Fibroblast of peridontal ligament (primary cell): Measurements from ENCODE around the gene STEEP1.

Source experiments
- DNase-seq: peaks from one replicate; pipeline ENCODE4 v3.0.0-alpha.2; 2010; ENCODE audit errors: extremely low read depth

STEEP1 gene

GRCh38 chrX:119565107-119565663, at the start of gene STEEP1:
Gene STEEP1 (minus strand): TSS chrX:119565409. CDS start chrX:119565355, 54 bp downstream.
- peak; percentile 94 for DNase-seq

GRCh38 chrX:119614776-119615175, 49.6 kb upstream of the STEEP1 start:
- no peak for DNase-seq

GRCh38 chrX:119607018-119607389, 41.8 kb upstream of the STEEP1 start:
- no peak for DNase-seq

- DNase-seq, result peak; percentile 93
Measured at GRCh38 chrX:119606280-119607017, 41.2 kb upstream of the STEEP1 start, which contains the start of gene NKRF. Gene NKRF (minus strand): TSS chrX:119606424.

- DNase-seq, result no peak
Measured at GRCh38 chrX:119605464-119606279, 40.5 kb upstream of the STEEP1 start.

GRCh38 chrX:119604766-119605463, 39.7 kb upstream of the STEEP1 start:
- DNase-seq, result no peak

- DNase-seq, result no peak
Measured at GRCh38 chrX:119602701-119603255, 37.6 kb upstream of the STEEP1 start.

GRCh38 chrX:119589810-119590209, 24.6 kb upstream of the STEEP1 start:
- no peak for DNase-seq

- DNase-seq, result no peak
Measured at GRCh38 chrX:119583431-119584059, 18.3 kb upstream of the STEEP1 start.

GRCh38 chrX:119579414-119579813, 14.2 kb upstream of the STEEP1 start:
- no peak for DNase-seq

GRCh38 chrX:119574394-119575266, 9.4 kb upstream of the STEEP1 start, which contains the start of gene UBE2A:
Gene UBE2A (plus strand): TSS chrX:119574563. CDS start chrX:119574712, 149 bp downstream.
- peak; percentile 86 for DNase-seq

- DNase-seq, result peak; percentile 52
Measured at GRCh38 chrX:119573840-119574393, 8.7 kb upstream of the STEEP1 start.

- DNase-seq, result no peak
Measured at GRCh38 chrX:119573222-119573621, 8.0 kb upstream of the STEEP1 start.

GRCh38 chrX:119570351-119570835, 5.2 kb upstream of the STEEP1 start:
- DNase-seq, result no peak

GRCh38 chrX:119552508-119552907, 12.7 kb downstream of the STEEP1 start:
- peak; percentile 68 for DNase-seq

GRCh38 chrX:119549327-119550016, 15.7 kb downstream of the STEEP1 start:
- no peak for DNase-seq

- peak; percentile 70 for DNase-seq
Measured at GRCh38 chrX:119541188-119541587, 24.0 kb downstream of the STEEP1 start.

GRCh38 chrX:119539872-119540271, 25.3 kb downstream of the STEEP1 start:
- no peak for DNase-seq

- no peak for DNase-seq
Measured at GRCh38 chrX:119537487-119537886, 27.7 kb downstream of the STEEP1 start.
